Ovary (tissue), 3 donors: ENCODE measurements around the gene UBE3C.

Experiments
- EP300 ChIP-seq: sonication (generic); formaldehyde crosslinking; IDR thresholded peaks from one replicate; pipeline ENCODE4 v1.6.1; 2017; ENCODE audit warnings: antibody characterized with exemption
- POLR2A ChIP-seq: fragments of 450-650 bp; IDR thresholded peaks from one replicate; pipeline ENCODE4 v1.6.1; 2017; ENCODE audit warnings: antibody characterized with exemption, mild to moderate bottlenecking, moderate library complexity
- TF ChIP-seq, protein P1 (sequence below), 3 donors: fragments of 450-650 bp in 2 of 3; fragments of 200-600 bp in 1 of 3; IDR thresholded peaks; one replicate each; pipeline versions ENCODE4 v1.5.1 to v1.8.0; 2016 to 2022; ENCODE audit warnings: antibody characterized with exemption in 3 of 3, mild to moderate bottlenecking in 1 of 3
- donor health status: DM: no; HTN: no; CAD: no.

DNA sequence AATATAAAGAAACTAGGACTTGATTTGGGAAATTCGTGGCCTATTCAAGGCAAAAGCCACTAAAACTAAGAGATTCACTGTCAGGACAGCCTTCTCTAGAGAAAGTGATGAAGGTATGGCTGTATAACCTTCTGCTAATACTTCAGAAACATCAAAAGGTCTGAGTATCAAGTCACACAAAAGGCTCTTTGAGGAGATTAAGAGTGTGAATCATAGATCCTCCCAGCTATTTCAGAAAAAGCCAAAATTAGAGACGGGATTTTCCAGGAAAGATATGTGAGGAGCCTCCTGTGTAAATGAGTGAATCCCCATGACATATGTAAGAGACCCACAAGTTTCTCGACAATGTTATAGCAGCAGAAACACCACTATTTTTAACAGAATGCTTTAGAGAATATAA lies 56.2 kb downstream of the UBE3C start:
- TF ChIP-seq POLR2A (no peak), EP300 (no peak)
- TF ChIP-seq, protein P1, sequence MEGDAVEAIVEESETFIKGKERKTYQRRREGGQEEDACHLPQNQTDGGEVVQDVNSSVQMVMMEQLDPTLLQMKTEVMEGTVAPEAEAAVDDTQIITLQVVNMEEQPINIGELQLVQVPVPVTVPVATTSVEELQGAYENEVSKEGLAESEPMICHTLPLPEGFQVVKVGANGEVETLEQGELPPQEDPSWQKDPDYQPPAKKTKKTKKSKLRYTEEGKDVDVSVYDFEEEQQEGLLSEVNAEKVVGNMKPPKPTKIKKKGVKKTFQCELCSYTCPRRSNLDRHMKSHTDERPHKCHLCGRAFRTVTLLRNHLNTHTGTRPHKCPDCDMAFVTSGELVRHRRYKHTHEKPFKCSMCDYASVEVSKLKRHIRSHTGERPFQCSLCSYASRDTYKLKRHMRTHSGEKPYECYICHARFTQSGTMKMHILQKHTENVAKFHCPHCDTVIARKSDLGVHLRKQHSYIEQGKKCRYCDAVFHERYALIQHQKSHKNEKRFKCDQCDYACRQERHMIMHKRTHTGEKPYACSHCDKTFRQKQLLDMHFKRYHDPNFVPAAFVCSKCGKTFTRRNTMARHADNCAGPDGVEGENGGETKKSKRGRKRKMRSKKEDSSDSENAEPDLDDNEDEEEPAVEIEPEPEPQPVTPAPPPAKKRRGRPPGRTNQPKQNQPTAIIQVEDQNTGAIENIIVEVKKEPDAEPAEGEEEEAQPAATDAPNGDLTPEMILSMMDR (IDR thresholded peaks at IDR 0.05), result no peak
